Endothelial cell of umbilical vein (primary cell): ENCODE data around the gene CCDC167. TPM values are rescaled to one million over a fixed set of nuclear protein-coding genes. Genes with fewer than 3 reads are reported as not detected.
"Not testable (repeated sequence)": the region's sequence is repeated elsewhere in the genome, so short reads cannot be mapped to it uniquely, and the experiment has no call there.

Source experiments
- BruUV-seq: library from RNA; stranded (reverse); fragments of 400-500 nt; replicated peaks from 2 replicates; lab custom pipeline; 2021; lab: Mats Ljungman, UMichigan
- CTCF ChIA-PET: fragments of 300-600, 350-600 bp; sonication (Branson Sonifier 250); formaldehyde crosslinking; loops from one replicate; lab custom pipeline; 2021; ENCODE audit warnings: antibody characterized with exemption, inconsistent platforms; lab: Charles Lee
- POLR2A ChIA-PET: fragments of 300-600, 350-600 bp; sonication (Branson Sonifier 250); formaldehyde crosslinking; loops from one replicate; lab custom pipeline; 2021; ENCODE audit warnings: antibody characterized with exemption, inconsistent platforms; lab: Charles Lee
- DNase-seq: peaks from one replicate; pipeline ENCODE4 v3.0.0-alpha.2; 2011; ENCODE audit warnings: low read depth, low spot score
- FAIRE-seq: peaks from 2 replicates; lab custom pipeline; 2011; peaks lifted over from hg19 to GRCh38; lab: Jason Lieb, UNC
- H2AFZ ChIP-seq: 2 replicates; pipeline ENCODE4 v1.6.0; 2012; ENCODE audit warnings: low read depth, low read length, control low read depth, inconsistent platforms
- H3K27ac ChIP-seq: 2 replicates; pipeline ENCODE4 v1.5.1; 2011; ENCODE audit warnings: low read depth, mild to moderate bottlenecking, control low read depth, low read length, moderate library complexity; ENCODE audit not compliant: insufficient read depth
- H3K27me3 ChIP-seq, 2 experiments: 2 replicates each; pipeline versions ENCODE4 v1.6.0 to v1.6.1; 2011; ENCODE audit warnings: low read length in 2 of 2, mixed read lengths in 1 of 2; ENCODE audit not compliant: control insufficient read depth in 2 of 2, insufficient read depth in 2 of 2
- H3K36me3 ChIP-seq, 2 experiments: 2 replicates in 1 of 2; 3 replicates in 1 of 2; pipeline ENCODE4 v1.5.1; 2011; ENCODE audit warnings: low read length in 2 of 2, mild to moderate bottlenecking in 1 of 2, moderate library complexity in 1 of 2; ENCODE audit not compliant: control insufficient read depth in 2 of 2, insufficient read depth in 2 of 2; ENCODE audit errors: extremely low read depth in 1 of 2
- H3K4me1 ChIP-seq: 3 replicates; pipeline ENCODE4 v1.5.1; 2011; ENCODE audit warnings: mild to moderate bottlenecking, low read length; ENCODE audit not compliant: control insufficient read depth, insufficient read depth; ENCODE audit errors: extremely low read depth
- H3K4me2 ChIP-seq: 2 replicates; pipeline ENCODE4 v1.6.1; 2011; ENCODE audit warnings: low read length, control low read depth, mixed read lengths; ENCODE audit not compliant: insufficient read depth
- H3K4me3 ChIP-seq, 3 experiments: fragments of 200-600 bp in 1 of 3; sonication (generic), shearing (Covaris generic) in 1 of 3; replicated peaks in 1 of 3; 2 replicates each; pipeline ENCODE4 v1.5.1; 2011 to 2016; ENCODE audit warnings: control low read depth in 3 of 3, low read length in 3 of 3, mild to moderate bottlenecking in 2 of 3, inconsistent platforms in 1 of 3, low read depth in 1 of 3, moderate library complexity in 1 of 3; ENCODE audit not compliant: insufficient read depth in 1 of 3
- H3K79me2 ChIP-seq: 2 replicates; pipeline ENCODE4 v1.6.0; 2012; ENCODE audit warnings: low read length, inconsistent platforms; ENCODE audit not compliant: control insufficient read depth, insufficient read depth
- H3K9ac ChIP-seq: replicated peaks from 2 replicates; pipeline ENCODE3; 2011; ENCODE audit warnings: low read length, control low read depth; ENCODE audit not compliant: insufficient read depth; ENCODE audit errors: extremely low read depth
- H3K9me1 ChIP-seq: replicated peaks from 3 replicates; pipeline ENCODE4 v1.6.0; 2011; ENCODE audit warnings: mild to moderate bottlenecking, low read length; ENCODE audit not compliant: control insufficient read depth, insufficient read depth; ENCODE audit errors: extremely low read depth
- H3K9me3 ChIP-seq: replicated peaks from 2 replicates; pipeline ENCODE4 v1.5.1; 2012; ENCODE audit warnings: low read length, inconsistent platforms; ENCODE audit not compliant: control insufficient read depth, insufficient read depth
- H4K20me1 ChIP-seq: replicated peaks from 2 replicates; pipeline ENCODE3; 2011; ENCODE audit warnings: mild to moderate bottlenecking, low read length; ENCODE audit not compliant: control insufficient read depth, insufficient read depth; ENCODE audit errors: extremely low read depth
- CTCF ChIP-seq, 2 donors: IDR thresholded peaks; 1 replicate in 1 of 2; 2 replicates in 1 of 2; pipeline ENCODE4 v1.5.1; 2011; ENCODE audit warnings: low read length in 2 of 2, mild to moderate bottlenecking in 2 of 2, moderate library complexity in 2 of 2, control low read depth in 1 of 2, inconsistent platforms in 1 of 2, low read depth in 1 of 2; ENCODE audit not compliant: insufficient read depth in 1 of 2; ENCODE audit errors: extremely low read depth in 1 of 2
- EZH2 ChIP-seq: IDR thresholded peaks from 2 replicates; pipeline ENCODE4 v1.6.1; 2012; ENCODE audit warnings: borderline replicate concordance, low read depth, mild to moderate bottlenecking, moderate library complexity, low read length, inconsistent platforms; ENCODE audit not compliant: severe bottlenecking
- FOS ChIP-seq: IDR thresholded peaks from 2 replicates; pipeline ENCODE4 v1.6.1; 2011; ENCODE audit warnings: mild to moderate bottlenecking, low read length, moderate library complexity, borderline replicate concordance; ENCODE audit not compliant: insufficient read depth
- GATA2 ChIP-seq: IDR thresholded peaks from 2 replicates; pipeline ENCODE4 v1.7.0; 2011; ENCODE audit warnings: low read depth, mild to moderate bottlenecking, moderate library complexity, mixed read lengths, low read length; ENCODE audit not compliant: insufficient read length, insufficient read depth
- JUN ChIP-seq: IDR thresholded peaks from 2 replicates; pipeline ENCODE4 v1.6.1; 2011; ENCODE audit warnings: borderline replicate concordance, low read depth; ENCODE audit not compliant: insufficient read length, insufficient read depth
- MYC ChIP-seq: IDR thresholded peaks from one replicate; pipeline ENCODE4 v1.6.1; 2011; ENCODE audit warnings: mild to moderate bottlenecking, low read depth, low read length
- POLR2A ChIP-seq: IDR thresholded peaks from 2 replicates; pipeline ENCODE4 v1.6.1; 2012; ENCODE audit warnings: low read depth, mild to moderate bottlenecking, control low read depth, low read length
- POLR2AphosphoS5 ChIP-seq: IDR thresholded peaks from 2 replicates; pipeline ENCODE4 v1.6.1; 2012; ENCODE audit warnings: low read depth, mild to moderate bottlenecking, control low read depth, low read length, moderate library complexity; ENCODE audit not compliant: insufficient read depth
- dilution Hi-C: fragments of 300-500 bp; cut with MboI; formaldehyde crosslinking; loops from one replicate; pipeline ENCODE4 v1.15.0; 2019; ENCODE audit warnings: low sequenced_read_pairs; ENCODE audit not compliant: extremely low pct_ligation_motif_present
- intact Hi-C: fragments of 100-400 bp; cut with micrococcal nuclease; formaldehyde crosslinking; loops from one replicate; pipeline ENCODE4 v1.10.0; 2022
- polyA plus RNA-seq, 4 experiments: library from polyadenylated mRNA; depleted of rRNA in 3 of 4; stranded (reverse) in 3 of 4; unstranded in 1 of 4; fragments of >200 nt; gene quantifications; 2 replicates each; pipeline versions ENCODE4 v1.2.1 to v1.2.3, GENCODE V29; 2011 to 2012; ENCODE audit warnings: missing spikeins in 1 of 4
- total RNA-seq: library from RNA; stranded (reverse); gene quantifications from 2 replicates; pipeline ENCODE4 v1.2.3, GENCODE V29; 2021
- TF ChIP-seq, protein P1 (sequence below): IDR thresholded peaks from 2 replicates; pipeline ENCODE4 v1.6.1; 2011; ENCODE audit not compliant: insufficient read depth, insufficient read length

Gene CCDC167
- total and polyA plus RNA-seq, 2 donors (not counting 3 experiments of a cell fraction or from before 2014, with no cell fraction given): 46.6 to 105 TPM

DNA sequence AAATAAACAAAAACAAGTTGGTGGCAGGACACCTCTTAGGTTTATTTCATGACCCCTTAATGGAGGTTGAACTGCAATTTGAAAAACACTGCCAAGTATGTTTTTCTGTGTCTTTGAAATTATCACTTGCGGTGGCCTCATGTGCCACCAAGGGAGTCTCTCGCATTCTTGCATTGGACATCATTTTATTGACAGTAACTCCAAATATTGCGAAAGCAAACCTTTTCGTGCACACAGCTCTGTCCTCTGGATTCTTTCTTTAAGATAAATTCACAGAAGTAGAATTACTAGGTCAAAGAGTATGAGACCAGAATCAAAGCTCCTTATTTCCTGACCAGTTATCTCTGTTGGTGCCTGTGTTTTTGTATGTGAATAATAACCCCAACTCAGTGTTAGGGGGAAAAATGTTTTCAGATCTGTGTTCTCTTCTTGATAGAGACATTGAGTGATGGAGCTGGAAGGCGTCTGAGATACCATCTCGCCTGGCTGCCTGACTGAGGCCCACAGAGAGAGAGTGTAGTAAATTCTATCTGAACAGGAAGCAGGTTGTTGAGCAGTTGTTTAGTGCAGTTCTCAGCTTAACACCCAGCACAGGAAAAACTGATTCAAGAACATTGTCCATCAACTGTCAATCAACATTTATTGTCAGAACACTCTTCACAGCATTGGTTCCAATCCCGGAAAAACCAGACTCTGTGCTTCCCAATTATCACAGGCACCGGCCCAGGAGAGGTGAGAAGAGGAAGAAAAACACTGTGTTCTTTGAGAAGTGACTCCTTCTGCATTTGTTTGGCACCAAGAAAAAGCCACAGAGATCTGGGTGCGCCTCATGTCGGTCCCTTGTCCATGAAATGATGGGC is 2.2 kb upstream of the CCDC167 start:
- H3K9ac ChIP-seq: no peak overlapping the region
- dilution Hi-C loops: no loop called here
- no TSS peak for BruUV-seq
- no peak for DNase-seq
- H3K79me2 ChIP-seq: peaks cover 3% of the 10 kb centered on the region
- intact Hi-C loops: no loop called here
- no peak overlapping the region for H3K27ac ChIP-seq
- no peak overlapping the region for H3K4me3 ChIP-seq
- H3K4me2 ChIP-seq: no peak overlapping the region
- peaks cover 11 to 17% of the 10 kb centered on the region in 2 experiments for H3K27me3 ChIP-seq
- no peak for TF ChIP-seq POLR2AphosphoS5
- no peak for TF ChIP-seq FOS
- TF ChIP-seq POLR2A: no peak
- TF ChIP-seq GATA2: no peak
- no peak for TF ChIP-seq EZH2
- TF ChIP-seq MYC: no peak
- TF ChIP-seq CTCF (IDR thresholded peaks at IDR 0.05; ENCODE audit: extremely low read depth in 1 of 2, insufficient read depth in 1 of 2, low read depth in 1 of 2, low read length in 2 of 2): no peak
- no peak for TF ChIP-seq JUN
- TF ChIP-seq, protein P1, sequence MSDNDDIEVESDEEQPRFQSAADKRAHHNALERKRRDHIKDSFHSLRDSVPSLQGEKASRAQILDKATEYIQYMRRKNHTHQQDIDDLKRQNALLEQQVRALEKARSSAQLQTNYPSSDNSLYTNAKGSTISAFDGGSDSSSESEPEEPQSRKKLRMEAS: no peak
- H3K9me3 ChIP-seq: no peaks in the 10 kb centered on the region
- H2AFZ ChIP-seq: no peak overlapping the region
- ChIA-PET CTCF (interaction anchor here (1.4 kb wide), 1 partner anchor 64 kb away, joined by 3 read pairs; no protein-coding TSS in a partner anchor), POLR2A (no interaction called here)
- H3K36me3 ChIP-seq: no peaks in the 10 kb centered on the region
- peaks cover 7% of the 10 kb centered on the region for H3K4me1 ChIP-seq
- FAIRE-seq: no peak
- H3K9me1 ChIP-seq: no peaks in the 10 kb centered on the region
- no peaks in the 10 kb centered on the region for H4K20me1 ChIP-seq

DNA sequence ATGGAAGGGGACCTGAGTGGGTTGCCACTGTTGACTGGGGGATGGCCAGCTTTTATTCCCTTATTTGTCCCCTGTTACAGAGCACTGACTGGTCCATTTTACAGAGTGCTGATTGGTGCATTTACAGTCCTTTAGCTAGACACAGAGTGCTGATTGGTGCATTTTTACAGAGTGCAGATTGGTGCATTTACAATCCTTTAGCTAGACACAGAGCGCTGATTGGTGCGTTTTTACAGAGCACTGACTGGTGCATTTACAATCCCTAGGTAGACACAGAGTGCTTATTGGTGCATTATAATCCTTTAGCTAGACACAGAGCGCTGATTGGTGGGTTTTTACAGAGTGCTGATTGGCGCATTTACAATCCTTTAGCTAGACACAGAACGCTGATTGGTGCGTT is 1.2 kb upstream of the CCDC167 start:
- DNase-seq, H3K27ac ChIP-seq, H3K4me3 ChIP-seq, H3K4me1 ChIP-seq, POLR2A ChIA-PET, H4K20me1 ChIP-seq, H3K9me3 ChIP-seq, dilution Hi-C loops, H3K79me2 ChIP-seq, H3K36me3 ChIP-seq, H3K9me1 ChIP-seq, FAIRE-seq, intact Hi-C loops, H3K4me2 ChIP-seq, BruUV-seq, H3K9ac ChIP-seq, H2AFZ ChIP-seq: not testable (repeated sequence)
- peaks cover 11 to 17% of the 10 kb centered on the region in 2 experiments for H3K27me3 ChIP-seq
- CTCF ChIA-PET: interaction anchor here (1.4 to 1.6 kb wide), 2 partner anchors 16 to 65 kb away, joined by 3 to 5 read pairs; no protein-coding TSS in a partner anchor
